ENCODE measurements around the gene CXCL12.

DNA sequence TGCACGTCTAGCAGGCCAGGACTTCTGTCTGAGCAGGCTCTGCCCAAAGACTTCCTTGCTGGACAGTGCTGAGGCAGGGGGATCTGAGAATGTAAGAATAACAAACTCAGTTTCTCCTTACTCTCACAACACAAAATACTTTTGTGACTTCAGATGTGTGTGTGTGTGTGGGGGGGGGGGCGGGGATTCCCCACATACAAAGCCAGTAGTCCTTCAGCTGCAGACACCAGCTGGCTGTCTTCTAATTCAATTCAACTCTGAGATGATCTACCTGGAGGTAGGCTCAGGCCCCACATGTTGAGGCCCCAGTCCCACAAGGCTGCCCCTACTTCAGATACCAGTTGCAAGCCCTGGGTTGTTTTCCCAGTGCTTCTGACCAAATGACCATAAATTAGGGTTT lies 4.7 kb upstream of the CXCL12 start:
- TF ChIP-seq, protein P1, sequence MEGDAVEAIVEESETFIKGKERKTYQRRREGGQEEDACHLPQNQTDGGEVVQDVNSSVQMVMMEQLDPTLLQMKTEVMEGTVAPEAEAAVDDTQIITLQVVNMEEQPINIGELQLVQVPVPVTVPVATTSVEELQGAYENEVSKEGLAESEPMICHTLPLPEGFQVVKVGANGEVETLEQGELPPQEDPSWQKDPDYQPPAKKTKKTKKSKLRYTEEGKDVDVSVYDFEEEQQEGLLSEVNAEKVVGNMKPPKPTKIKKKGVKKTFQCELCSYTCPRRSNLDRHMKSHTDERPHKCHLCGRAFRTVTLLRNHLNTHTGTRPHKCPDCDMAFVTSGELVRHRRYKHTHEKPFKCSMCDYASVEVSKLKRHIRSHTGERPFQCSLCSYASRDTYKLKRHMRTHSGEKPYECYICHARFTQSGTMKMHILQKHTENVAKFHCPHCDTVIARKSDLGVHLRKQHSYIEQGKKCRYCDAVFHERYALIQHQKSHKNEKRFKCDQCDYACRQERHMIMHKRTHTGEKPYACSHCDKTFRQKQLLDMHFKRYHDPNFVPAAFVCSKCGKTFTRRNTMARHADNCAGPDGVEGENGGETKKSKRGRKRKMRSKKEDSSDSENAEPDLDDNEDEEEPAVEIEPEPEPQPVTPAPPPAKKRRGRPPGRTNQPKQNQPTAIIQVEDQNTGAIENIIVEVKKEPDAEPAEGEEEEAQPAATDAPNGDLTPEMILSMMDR (IDR thresholded peaks at IDR 0.05; ENCODE audit: poor library complexity, severe bottlenecking) = no peak
- TF ChIP-seq REST (IDR thresholded peaks at IDR 0.05; ENCODE audit: borderline replicate concordance) (no peak), RAD21 (conservative IDR thresholded peaks at IDR 0.05) (no peak), EP300 (conservative IDR thresholded peaks at IDR 0.05; ENCODE audit: poor library complexity, severe bottlenecking) (no peak), POLR2AphosphoS5 (IDR thresholded peaks at IDR 0.05) (no peak), EZH2 (IDR thresholded peaks at IDR 0.05; ENCODE audit: borderline replicate concordance, insufficient read depth, low read length, poor library complexity, severe bottlenecking) (no peak), TAF1 (IDR thresholded peaks at IDR 0.05; ENCODE audit: low read depth) (no peak), MXI1 (conservative IDR thresholded peaks at IDR 0.05; ENCODE audit: poor library complexity, severe bottlenecking) (no peak)
